ENCODE measurements around the gene DENND5A. TPM values are rescaled to one million over a fixed set of nuclear protein-coding genes. Genes with fewer than 3 reads are reported as not detected.

DENND5A gene
- total and polyA plus RNA-seq, 9 of the 15 experiments (the other 6 are each of a cell fraction or from before 2014, with no cell fraction given): 11.7 to 130 (median 46.3) TPM

DNA sequence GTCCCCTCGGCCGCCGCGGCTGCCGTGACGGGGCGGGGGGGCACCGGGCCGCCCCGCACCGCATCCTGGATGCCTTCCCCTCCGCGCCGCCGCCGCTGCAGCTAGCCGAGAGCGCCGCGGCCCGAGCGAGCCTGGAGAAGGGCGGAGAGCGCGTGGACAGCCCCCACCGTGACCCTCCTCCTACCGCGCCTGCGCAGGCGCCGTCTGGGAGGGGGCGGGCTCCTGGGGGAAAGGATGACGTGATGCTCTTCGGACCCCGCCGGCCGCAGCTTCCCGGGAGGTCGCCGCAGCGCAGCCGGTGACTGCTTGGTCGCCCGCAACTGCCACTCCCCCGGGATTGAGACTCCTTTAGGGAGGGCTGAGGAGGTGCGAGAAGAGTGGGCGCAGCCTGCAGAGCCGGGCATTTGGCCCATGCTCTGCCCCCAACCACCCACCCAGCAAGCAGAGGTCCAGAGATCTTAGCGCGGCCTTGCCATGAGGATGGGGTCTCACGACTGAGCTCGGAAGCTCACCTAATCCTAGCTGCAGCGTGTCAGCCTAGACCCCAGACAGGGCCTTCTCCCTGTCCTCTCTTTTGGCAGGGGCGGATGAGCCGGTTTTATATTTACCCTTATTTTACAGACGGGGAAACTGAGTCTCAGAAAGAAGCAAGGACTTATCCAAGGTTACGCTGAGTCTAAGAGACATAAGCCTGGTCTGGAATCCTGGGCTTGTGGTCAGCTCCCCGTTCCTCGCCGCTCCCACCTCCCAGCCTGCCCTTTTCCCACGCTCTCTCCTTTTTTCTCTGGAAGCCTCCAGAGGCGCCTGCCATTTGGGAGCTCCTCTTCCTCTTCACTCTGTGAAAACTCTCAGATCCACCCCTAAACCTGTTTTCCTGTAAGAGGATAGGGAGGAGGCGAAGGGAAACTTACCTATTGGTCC, at the start of gene DENND5A (continued):
- TF ChIP-seq TEAD4 (IDR thresholded peaks at IDR 0.05; ENCODE audit: low read length) (no peak), TEAD4 (CRISPR knock-in tag; IDR thresholded peaks at IDR 0.05; ENCODE audit: borderline replicate concordance) (no peak), RNF2 (IDR thresholded peaks at IDR 0.05) (no peak), MCM5 (IDR thresholded peaks at IDR 0.05; ENCODE audit: low read depth) (no peak), TAL1 (IDR thresholded peaks at IDR 0.05) (no peak), RBM39 (optimal IDR thresholded peaks at IDR 0.05; ENCODE audit: low read depth, low read length) (no peak), ZNF146 (CRISPR knock-in tag; IDR thresholded peaks at IDR 0.05; ENCODE audit: unreplicated experiment) (no peak), ZNF23 (CRISPR knock-in tag; IDR thresholded peaks at IDR 0.05) (no peak), PHB2 (IDR thresholded peaks at IDR 0.05; ENCODE audit: low read depth) (no peak), ZFX (CRISPR knock-in tag; IDR thresholded peaks at IDR 0.05) (peak; percentile 78), CBFA2T3 (IDR thresholded peaks at IDR 0.05) (no peak), KLF10 (CRISPR knock-in tag; IDR thresholded peaks at IDR 0.05) (no peak), ZBED1 (IDR thresholded peaks at IDR 0.05) (peak; percentile 45; the same call in 1 of the 2 replicates), EP300 (IDR thresholded peaks at IDR 0.05; ENCODE audit: low read length) (no peak), IFI16 (CRISPR knock-in tag; IDR thresholded peaks at IDR 0.05) (no peak), NRF1 (conservative IDR thresholded peaks at IDR 0.05 in 1 of 2, IDR thresholded peaks at IDR 0.05 in 1 of 2) (peak; percentile 94 to 95), NR2C2 (CRISPR knock-in tag; IDR thresholded peaks at IDR 0.05) (0 out of 2 replicates have a peak, but pooled peaks have one; percentile 21), NR2C2 (tag; IDR thresholded peaks at IDR 0.05) (no peak), ARNT (IDR thresholded peaks at IDR 0.05) (no peak), JUN (IDR thresholded peaks at IDR 0.05; ENCODE audit: borderline replicate concordance, low read depth, low read length) (peak; percentile 72), JUN (CRISPR knock-in tag; IDR thresholded peaks at IDR 0.05; ENCODE audit: borderline replicate concordance) (no peak), SAFB2 (IDR thresholded peaks at IDR 0.05; ENCODE audit: borderline replicate concordance, low read depth, low read length, severe bottlenecking) (no peak), HDAC2 (IDR thresholded peaks at IDR 0.05) (no peak), WHSC1 (IDR thresholded peaks at IDR 0.05; ENCODE audit: low read length) (no peak), HMGN3 (IDR thresholded peaks at IDR 0.05; ENCODE audit: borderline replicate concordance, extremely low read depth, insufficient read length, low read depth, low read length) (peak; percentile 39), MECOM (CRISPR knock-in tag; IDR thresholded peaks at IDR 0.05) (no peak), SNIP1 (IDR thresholded peaks at IDR 0.05; ENCODE audit: low read depth) (no peak)
- TF ChIP-seq, protein P1, sequence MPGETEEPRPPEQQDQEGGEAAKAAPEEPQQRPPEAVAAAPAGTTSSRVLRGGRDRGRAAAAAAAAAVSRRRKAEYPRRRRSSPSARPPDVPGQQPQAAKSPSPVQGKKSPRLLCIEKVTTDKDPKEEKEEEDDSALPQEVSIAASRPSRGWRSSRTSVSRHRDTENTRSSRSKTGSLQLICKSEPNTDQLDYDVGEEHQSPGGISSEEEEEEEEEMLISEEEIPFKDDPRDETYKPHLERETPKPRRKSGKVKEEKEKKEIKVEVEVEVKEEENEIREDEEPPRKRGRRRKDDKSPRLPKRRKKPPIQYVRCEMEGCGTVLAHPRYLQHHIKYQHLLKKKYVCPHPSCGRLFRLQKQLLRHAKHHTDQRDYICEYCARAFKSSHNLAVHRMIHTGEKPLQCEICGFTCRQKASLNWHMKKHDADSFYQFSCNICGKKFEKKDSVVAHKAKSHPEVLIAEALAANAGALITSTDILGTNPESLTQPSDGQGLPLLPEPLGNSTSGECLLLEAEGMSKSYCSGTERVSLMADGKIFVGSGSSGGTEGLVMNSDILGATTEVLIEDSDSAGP (CRISPR knock-in tag; IDR thresholded peaks at IDR 0.05): no peak
- TF ChIP-seq, protein P2, sequence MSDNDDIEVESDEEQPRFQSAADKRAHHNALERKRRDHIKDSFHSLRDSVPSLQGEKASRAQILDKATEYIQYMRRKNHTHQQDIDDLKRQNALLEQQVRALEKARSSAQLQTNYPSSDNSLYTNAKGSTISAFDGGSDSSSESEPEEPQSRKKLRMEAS (CRISPR knock-in tag; IDR thresholded peaks at IDR 0.05): peak; percentile 50; the same call in 1 of the 2 replicates
- TF ChIP-seq, protein P3, sequence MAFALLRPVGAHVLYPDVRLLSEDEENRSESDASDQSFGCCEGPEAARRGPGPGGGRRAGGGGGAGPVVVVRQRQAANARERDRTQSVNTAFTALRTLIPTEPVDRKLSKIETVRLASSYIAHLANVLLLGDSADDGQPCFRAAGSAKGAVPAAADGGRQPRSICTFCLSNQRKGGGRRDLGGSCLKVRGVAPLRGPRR (CRISPR knock-in tag; IDR thresholded peaks at IDR 0.05): no peak
